OCI-LY1 (cell line): ENCODE data around the gene TIAM1.

Experiments used
- EZH2 ChIP-seq: fragments of 200-600 bp; sonication (generic), shearing (Covaris generic); IDR thresholded peaks from 2 replicates; pipeline ENCODE4 v1.8.0; 2017; ENCODE audit warnings: borderline replicate concordance, mixed run types, mild to moderate bottlenecking, antibody characterized with exemption, low read length, moderate library complexity, mixed read lengths
- TF ChIP-seq, protein P1 (sequence below): fragments of 200-600 bp; sonication (generic), shearing (Covaris generic); IDR thresholded peaks from 2 replicates; pipeline ENCODE4 v1.5.1; 2017; ENCODE audit warnings: mild to moderate bottlenecking, antibody characterized with exemption, low read length, moderate library complexity, mixed read lengths

DNA sequence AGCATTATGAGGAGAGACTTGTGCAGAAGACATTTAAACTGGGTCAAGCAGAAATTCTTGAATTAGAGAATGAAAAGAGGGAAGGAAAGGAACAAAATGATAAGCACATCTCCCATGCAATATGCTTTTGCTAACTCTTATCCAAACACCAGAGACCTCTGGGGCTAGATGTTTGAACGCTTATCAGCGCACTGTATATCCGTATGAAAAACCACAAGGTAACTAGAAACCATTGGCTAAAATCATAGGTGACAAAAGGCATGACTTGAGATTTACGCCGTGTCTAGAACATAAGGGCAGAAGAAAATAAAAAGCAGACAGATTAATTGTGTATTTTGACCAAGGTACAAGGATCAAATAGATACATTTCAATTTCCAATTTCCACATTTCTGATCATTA lies 38.0 kb upstream of the TIAM1 start:
- TF ChIP-seq, protein P1, sequence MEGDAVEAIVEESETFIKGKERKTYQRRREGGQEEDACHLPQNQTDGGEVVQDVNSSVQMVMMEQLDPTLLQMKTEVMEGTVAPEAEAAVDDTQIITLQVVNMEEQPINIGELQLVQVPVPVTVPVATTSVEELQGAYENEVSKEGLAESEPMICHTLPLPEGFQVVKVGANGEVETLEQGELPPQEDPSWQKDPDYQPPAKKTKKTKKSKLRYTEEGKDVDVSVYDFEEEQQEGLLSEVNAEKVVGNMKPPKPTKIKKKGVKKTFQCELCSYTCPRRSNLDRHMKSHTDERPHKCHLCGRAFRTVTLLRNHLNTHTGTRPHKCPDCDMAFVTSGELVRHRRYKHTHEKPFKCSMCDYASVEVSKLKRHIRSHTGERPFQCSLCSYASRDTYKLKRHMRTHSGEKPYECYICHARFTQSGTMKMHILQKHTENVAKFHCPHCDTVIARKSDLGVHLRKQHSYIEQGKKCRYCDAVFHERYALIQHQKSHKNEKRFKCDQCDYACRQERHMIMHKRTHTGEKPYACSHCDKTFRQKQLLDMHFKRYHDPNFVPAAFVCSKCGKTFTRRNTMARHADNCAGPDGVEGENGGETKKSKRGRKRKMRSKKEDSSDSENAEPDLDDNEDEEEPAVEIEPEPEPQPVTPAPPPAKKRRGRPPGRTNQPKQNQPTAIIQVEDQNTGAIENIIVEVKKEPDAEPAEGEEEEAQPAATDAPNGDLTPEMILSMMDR: no peak
- TF ChIP-seq EZH2: no peak
